BJ (cell line): Measurements from ENCODE around the gene LZTS3. TPM values are rescaled to one million over a fixed set of nuclear protein-coding genes. Genes with fewer than 3 reads are reported as not detected.

Source experiments
- CTCF ChIA-PET: fragments of 350-600 bp; formaldehyde crosslinking; extraction: SDS; loops from one replicate; lab custom pipeline; 2021; ENCODE audit warnings: antibody characterized with exemption, inconsistent platforms; lab: Yijun Ruan, JAX
- POLR2A ChIA-PET: fragments of 300-600 bp; sonication (Branson Sonifier 250); formaldehyde crosslinking; extraction: SDS; loops from one replicate; lab custom pipeline; 2021; ENCODE audit warnings: antibody characterized with exemption; lab: Charles Lee
- DNase-seq: peaks from one replicate; pipeline ENCODE4 v3.0.0-alpha.2; 2011; ENCODE audit warnings: low read depth
- H3K27me3 ChIP-seq: 2 replicates; pipeline ENCODE4 v1.6.0; 2011; ENCODE audit warnings: low read length; ENCODE audit not compliant: control insufficient read depth, insufficient read depth
- H3K36me3 ChIP-seq: 2 replicates; pipeline ENCODE4 v1.5.1; 2011; ENCODE audit warnings: low read length; ENCODE audit not compliant: control insufficient read depth, insufficient read depth
- H3K4me3 ChIP-seq: 2 replicates; pipeline ENCODE4 v1.5.1; 2011; ENCODE audit warnings: low read depth, mild to moderate bottlenecking, control low read depth, low read length
- polyA plus RNA-seq: library from polyadenylated mRNA; depleted of rRNA; stranded (reverse); fragments of >200 nt; gene quantifications from 2 replicates; pipeline ENCODE4 v1.2.3, GENCODE V29; 2011
- TF ChIP-seq, protein P1 (sequence below): IDR thresholded peaks from 2 replicates; pipeline ENCODE4 v1.5.1; 2011; ENCODE audit warnings: low read depth, mild to moderate bottlenecking, control low read depth, inconsistent platforms, low read length, moderate library complexity; ENCODE audit not compliant: insufficient read depth

LZTS3 gene
- polyA plus RNA-seq, 1 experiment: 8.8 TPM

- Histone ChIP-seq H3K36me3 (no peaks in the 10 kb centered on the region), H3K27me3 (peaks cover 5% of the 10 kb centered on the region), H3K4me3 (no peak overlapping the region)
- DNase-seq: no peak
- TF ChIP-seq, protein P1, sequence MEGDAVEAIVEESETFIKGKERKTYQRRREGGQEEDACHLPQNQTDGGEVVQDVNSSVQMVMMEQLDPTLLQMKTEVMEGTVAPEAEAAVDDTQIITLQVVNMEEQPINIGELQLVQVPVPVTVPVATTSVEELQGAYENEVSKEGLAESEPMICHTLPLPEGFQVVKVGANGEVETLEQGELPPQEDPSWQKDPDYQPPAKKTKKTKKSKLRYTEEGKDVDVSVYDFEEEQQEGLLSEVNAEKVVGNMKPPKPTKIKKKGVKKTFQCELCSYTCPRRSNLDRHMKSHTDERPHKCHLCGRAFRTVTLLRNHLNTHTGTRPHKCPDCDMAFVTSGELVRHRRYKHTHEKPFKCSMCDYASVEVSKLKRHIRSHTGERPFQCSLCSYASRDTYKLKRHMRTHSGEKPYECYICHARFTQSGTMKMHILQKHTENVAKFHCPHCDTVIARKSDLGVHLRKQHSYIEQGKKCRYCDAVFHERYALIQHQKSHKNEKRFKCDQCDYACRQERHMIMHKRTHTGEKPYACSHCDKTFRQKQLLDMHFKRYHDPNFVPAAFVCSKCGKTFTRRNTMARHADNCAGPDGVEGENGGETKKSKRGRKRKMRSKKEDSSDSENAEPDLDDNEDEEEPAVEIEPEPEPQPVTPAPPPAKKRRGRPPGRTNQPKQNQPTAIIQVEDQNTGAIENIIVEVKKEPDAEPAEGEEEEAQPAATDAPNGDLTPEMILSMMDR: no peak
- ChIA-PET CTCF (interaction anchor here (1.0 to 1.5 kb wide), 2 partner anchors 53 to 145 kb away, joined by 3 read pairs; no protein-coding TSS in a partner anchor), POLR2A (no interaction called here)
Measured at GRCh38 chr20:3171391-3172125, 1.8 kb downstream of the LZTS3 start.

DNA sequence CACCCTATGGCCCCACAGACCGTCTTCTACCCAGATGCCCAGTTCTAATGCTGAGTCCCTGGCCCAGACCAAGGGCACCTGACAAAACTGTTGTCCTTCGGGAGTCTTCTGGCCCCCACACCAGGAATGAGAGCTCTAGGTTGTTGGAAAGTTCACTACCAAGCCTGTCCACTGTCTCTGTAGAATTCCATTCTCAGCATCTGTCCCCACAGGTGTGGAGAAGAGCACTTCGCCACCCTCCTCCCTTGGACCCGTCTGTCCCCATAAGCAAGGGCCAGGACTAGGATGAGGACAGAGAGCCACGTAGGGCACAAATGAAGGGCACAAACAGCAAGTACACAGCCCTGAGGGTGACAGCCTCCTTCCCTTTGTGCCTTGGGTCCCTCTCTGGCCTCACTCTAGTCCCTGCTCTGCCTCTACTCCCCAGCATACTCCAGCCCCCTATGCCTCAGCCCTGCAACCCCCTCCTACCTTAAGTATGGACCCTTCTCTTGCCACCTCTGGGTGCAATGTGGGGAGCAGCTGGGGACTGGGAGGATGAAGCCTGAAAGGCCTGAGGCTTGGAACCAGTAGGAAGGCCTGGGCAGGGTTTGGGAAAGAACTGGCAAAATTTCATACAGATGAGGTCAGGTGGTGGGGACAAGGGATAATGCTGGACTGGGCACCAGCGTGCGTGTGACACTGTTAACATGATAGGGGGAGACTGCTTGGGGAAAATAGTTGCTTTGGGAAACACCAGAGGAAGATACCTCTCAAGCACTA is 4.3 kb downstream of the LZTS3 start:
- ChIA-PET POLR2A (no interaction called here), CTCF (no interaction called here)
- TF ChIP-seq, protein P1: no peak
- Histone ChIP-seq H3K4me3 (no peak overlapping the region), H3K36me3 (no peaks in the 10 kb centered on the region; the same call in 1 of the 2 replicates), H3K27me3 (peaks cover 5% of the 10 kb centered on the region)
- no peak for DNase-seq

DNA sequence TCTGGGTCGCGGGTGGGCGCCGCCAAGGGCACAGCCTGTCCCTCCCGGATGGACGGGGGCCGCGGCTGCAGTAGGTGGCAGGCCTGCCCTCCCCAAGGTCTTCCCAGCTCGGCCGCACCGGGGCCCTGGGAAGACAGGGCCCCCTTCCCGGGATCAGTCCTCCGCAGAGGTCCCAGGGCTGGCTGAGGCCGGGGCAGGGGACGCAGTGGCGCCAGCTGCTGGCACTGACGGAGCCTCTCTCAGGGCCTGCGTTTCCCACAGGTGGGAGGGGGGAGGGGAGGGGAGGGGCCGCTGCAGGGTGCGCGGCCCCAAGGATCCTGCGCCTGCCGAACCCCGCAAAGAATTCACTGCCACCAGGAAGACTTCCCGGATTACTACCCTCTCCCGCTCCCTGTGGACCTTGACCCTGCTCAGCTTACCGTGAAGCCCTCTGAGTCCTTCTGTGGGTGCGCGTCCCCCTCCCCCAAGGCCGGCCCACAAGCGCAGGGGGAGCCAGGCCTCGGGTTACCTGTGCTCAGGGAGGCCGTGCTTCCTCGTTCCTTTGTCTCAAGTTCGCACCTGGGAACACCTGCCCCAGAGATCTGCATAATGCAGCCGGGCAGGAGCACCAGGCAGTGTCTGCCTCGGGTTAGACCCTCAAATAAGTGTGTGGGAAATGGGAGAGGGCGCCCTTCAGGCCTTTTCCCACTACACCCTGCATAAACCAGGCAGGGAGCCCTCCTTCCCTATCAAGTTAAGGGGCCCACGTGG is 5.1 kb downstream of the LZTS3 start:
- H3K36me3 ChIP-seq: no peaks in the 10 kb centered on the region; the same call in 1 of the 2 replicates
- POLR2A ChIA-PET: no interaction called here
- no peak overlapping the region for H3K4me3 ChIP-seq
- peaks cover 5% of the 10 kb centered on the region for H3K27me3 ChIP-seq
- DNase-seq: no peak
- TF ChIP-seq, protein P1: no peak
- CTCF ChIA-PET: no interaction called here

GRCh38 chr20:3167738-3168078 is 5.6 kb downstream of the LZTS3 start:
- Histone ChIP-seq H3K36me3 (no peaks in the 10 kb centered on the region; the same call in 1 of the 2 replicates), H3K27me3 (peaks cover 5% of the 10 kb centered on the region), H3K4me3 (no peak overlapping the region)
- CTCF ChIA-PET: no interaction called here
- no peak for DNase-seq
- POLR2A ChIA-PET: no interaction called here
- TF ChIP-seq, protein P1: no peak

DNA sequence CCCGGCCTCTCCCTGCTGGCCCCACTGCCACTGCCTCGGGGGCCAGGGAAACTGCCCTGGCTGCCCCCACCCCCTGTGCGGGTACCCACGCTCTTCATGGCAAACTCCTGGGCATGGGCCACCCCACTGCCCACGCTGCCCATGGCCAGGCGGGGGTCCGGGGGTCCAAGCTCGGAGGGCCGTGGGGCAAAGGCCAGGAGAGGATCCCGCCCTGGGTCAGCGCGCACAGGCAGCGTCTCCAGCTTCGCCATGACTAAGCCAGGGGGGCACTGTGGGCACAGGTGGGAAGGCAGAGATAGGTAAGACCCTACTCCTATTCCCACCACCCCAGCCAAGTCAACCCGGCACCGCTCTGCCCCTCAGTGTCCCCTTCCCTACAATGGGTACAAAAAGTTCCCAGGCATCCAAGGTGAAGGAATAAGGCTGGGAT is 6.4 kb downstream of the LZTS3 start:
- TF ChIP-seq, protein P1: no peak
- ChIA-PET CTCF (no interaction called here), POLR2A (no interaction called here)
- Histone ChIP-seq H3K27me3 (peaks cover 3% of the 10 kb centered on the region), H3K36me3 (no peaks in the 10 kb centered on the region; the same call in 1 of the 2 replicates), H3K4me3 (no peak overlapping the region)
- DNase-seq: no peak
